ENCODE results near the gene CYGB.
"Not testable (repeated sequence)": the region's sequence is repeated elsewhere in the genome, so short reads cannot be mapped to it uniquely, and the experiment has no call there.

The CYGB gene

DNA sequence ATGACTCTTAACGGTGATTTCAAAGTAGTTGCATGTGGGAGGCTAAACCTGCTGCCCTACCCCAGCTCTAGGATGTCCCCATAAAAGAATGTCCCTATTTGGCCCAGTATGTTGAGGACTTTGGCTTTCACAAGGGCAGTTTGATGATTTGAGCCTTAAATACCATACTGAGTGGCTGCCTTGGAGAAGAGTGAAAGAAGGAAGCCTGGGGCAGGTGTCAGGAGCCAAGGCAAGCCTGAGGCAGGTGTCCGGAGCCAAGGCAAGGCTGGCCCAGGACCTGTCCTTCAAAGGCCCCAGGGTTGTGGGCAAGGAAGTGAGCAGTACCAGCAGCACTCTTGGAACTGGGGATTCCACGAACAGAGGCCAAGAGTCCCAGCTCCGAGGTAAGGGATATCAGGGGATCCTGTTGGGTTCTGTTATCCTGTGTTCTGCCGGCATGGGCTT, 29.5 kb upstream of the CYGB start:
- DNase-seq, result no peak

DNA sequence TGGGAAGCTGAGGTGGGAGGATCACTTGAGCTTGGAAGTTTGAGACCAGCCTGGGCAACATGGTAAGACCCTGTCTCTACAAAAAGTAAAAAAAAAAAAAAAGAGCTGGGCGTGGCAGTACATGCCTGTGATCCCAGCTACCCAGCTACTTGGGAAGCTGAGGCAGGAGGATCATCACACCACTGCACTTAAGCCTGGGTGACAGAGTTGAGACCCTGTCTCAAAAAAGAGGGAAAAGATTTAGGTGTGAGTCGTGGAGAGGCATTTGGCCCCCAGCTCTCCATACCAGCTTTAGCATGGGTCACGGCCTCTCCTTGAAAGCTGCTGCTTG, 29.1 kb upstream of the CYGB start:
- DNase-seq, result no peak

GRCh38 chr17:76565728-76566612, 28.5 kb upstream of the CYGB start:
- DNase-seq, result peak in 1 of 2 experiments; percentile 34

DNA sequence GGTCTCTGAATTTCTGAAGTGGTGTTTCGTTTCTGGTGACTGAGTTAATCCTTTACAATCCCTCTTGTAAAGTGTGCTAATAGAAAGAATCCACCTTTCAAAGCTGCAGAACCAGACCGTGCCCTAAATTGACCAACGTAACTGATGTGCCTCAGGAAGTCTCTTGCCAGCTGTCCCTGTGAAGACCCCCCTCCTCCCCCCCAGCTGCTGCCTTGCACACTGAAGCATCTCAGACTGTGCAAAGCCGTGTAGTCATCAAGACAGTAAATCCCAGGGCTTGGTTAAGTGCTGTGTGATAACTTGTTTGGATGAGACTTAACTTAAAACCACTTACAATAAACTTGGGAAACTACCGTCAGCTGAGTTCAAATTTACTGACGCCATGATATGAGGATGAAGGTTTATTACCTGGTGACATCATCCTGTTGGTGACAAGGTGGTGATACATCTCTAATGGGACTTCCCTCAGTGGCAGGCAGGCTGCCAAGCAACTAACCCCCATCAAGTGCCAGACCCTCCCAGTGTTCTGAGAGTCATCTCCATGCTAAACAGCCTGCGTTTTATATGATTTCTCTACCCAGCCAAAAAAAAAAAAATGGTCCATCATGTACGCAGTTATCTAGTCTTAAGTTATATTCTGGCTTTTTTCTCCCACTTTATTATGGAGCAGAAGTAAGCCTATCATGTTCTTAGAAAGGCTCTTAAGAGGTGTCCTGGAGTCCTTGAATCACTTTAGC, 27.6 kb upstream of the CYGB start:
- DNase-seq, result not testable (repeated sequence)

- not testable (repeated sequence) for DNase-seq
Measured at GRCh38 chr17:76563359-76563758, 25.9 kb upstream of the CYGB start.

- DNase-seq, result no peak
Measured at GRCh38 chr17:76562734-76563148, 25.2 kb upstream of the CYGB start.

- DNase-seq, result no peak
Measured at GRCh38 chr17:76561799-76562268, 24.3 kb upstream of the CYGB start.

DNA sequence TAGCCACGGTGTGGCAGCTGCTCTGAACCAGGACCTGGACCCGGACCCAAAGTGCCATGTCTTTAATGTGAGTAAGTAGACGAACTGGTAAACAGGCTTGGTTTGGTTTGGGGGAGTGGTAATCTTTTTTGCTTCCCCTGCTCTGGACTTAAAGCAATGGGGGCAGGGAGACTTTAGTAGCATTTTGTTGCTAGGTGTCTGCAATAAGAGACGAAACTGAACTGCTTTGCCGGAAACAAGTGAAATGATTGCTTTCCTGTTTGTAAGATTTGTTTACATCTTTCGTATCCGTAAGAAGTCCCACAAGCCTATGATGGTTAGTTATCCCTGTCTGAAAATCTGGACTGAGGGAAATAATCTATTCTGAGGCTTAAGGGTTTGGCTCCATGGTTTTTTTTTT, 23.8 kb upstream of the CYGB start:
- no peak for DNase-seq

GRCh38 chr17:76560877-76561221, 23.3 kb upstream of the CYGB start:
- no peak for DNase-seq

GRCh38 chr17:76560036-76560876, 22.7 kb upstream of the CYGB start:
- no peak for DNase-seq

GRCh38 chr17:76559460-76559859, 22.0 kb upstream of the CYGB start:
- not testable (repeated sequence) for DNase-seq

DNA sequence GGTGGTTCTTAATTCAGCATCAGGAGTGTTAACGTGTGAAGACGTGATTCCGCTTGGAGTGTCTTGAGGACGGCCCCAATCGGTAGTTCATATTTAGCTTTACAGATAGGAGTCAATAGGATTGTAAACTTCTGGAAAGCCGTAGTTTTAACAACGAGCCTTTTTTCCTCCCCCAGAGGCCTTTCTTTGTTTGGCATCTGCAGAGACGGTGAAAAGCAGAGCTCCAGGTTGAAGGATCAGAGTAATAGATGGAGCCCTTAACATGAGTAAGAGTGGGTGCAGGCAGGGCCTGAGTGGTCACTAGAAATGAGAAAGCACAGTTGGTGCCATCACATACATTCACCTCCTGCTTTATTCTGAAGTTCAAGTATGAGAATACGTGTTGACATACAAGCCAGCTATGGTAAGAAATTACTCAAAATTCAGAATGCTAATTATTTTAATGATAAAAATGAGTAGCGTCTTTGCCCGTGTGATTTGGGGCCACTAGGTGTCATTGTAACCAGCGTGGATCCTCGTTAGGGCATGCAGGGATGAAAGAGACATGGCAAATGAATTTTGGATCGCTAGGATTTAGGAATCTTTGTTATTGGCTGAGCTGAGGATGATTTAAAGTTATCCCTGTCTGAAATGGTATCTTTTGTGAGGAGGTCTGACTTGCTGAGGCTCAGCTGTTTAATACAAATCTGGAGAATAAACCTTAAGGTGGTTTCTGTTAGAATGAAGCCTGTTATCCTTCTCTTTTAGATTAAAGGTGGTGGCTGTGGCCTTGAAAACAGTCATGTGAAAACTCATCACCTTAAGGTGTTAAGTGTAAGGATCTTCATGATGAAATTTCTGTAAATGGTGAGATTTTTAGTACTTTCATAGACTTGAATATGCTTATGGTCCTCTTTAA, 20.9 kb upstream of the CYGB start:
- peak; percentile 41 to 66 for DNase-seq

DNA sequence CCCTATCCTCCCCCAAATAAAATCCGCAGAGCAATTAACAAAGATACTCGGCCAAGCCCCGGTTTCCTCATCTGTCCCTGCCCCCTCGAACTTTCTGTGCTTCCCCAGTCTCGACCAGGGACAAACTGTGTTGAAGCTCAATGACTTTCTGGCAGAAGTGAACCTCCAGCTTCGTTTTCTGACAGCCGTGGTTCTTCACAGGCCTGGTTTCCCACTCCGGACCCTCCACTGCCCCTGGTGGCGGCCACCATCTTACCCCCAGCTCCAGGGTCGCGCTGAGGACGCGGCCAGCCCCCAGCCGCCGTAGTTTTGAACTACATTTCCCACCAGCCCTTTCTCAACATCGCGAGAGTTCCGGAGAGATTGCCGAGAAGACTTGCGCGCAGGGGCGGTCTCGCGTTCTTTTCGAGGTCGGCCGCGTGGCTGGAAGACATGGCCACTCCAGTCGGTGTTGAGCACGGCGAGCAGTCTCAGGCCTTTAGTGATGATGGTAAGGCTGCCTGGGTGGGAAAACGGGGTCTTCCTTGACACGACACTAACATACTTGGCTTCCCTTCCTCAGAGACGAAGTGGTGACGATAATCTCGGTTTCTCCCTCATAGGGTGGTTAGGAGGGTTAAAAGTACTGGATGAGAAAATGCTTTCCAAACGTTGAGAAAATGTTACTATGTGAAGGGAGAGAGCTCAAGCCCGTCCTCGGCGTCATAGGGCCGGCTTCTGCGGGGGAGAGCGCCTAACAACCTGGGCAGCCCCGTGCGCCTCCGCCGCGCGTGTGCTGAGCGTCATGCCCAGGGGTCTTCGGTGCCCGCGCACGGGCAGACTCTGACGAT, 20.1 kb upstream of the CYGB start:
- peak; percentile 99 for DNase-seq

- peak; percentile 54 to 65 for DNase-seq
Measured at GRCh38 chr17:76556765-76557367, 19.4 kb upstream of the CYGB start.

DNA sequence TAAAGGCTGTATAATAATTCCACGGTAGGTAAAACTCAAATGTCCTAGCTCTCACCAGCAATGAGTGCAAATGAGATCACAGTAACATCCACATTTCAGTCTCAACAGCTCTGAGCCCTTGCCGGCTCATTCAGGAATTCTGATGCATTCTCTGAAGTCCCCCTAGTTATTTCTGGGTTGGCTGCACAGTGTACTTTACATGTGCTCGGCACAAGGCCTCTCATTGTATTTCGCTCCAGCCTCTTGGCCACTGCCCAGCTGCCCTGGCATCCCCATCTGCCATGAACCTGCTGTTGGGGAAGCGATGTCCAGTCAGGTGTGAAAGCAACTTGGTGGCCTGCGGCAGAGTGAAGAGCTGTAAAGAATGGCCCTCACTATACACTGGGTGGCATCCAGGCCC, 16.6 kb upstream of the CYGB start:
- DNase-seq, result no peak

- peak; percentile 93 to 95 for DNase-seq
Measured at GRCh38 chr17:76553178-76553908, 15.8 kb upstream of the CYGB start.

DNA sequence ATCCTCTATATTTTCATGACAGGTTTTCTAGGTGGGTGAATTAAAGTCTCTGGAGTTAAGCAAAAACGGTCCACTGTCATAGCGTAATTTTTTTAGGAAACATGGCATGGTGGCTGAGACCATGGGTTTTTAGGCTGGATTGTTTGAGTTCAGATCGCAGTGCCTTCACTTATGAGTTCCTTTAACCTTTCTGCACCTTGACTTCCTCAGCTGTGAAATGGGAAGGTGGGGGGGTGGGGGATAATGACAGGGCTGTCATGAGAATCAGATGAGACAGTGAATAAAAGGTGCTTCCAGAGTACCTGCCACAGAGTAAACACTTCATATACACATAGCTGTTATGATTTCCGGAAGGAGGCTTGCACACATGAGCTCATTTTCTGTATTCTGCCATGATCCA, 14.2 kb upstream of the CYGB start:
- DNase-seq, result no peak

- DNase-seq, result peak; percentile 82 to 83
Measured at GRCh38 chr17:76550712-76551615, 13.5 kb upstream of the CYGB start.

- DNase-seq, result no peak
Measured at GRCh38 chr17:76549539-76549938, 12.0 kb upstream of the CYGB start.

All from Kasumi-1 (cell line).